GM21786 (cell line): ENCODE measurements around the gene LYPD5.
"Not testable (repeated sequence)": the region's sequence is repeated elsewhere in the genome, so short reads cannot be mapped to it uniquely, and the experiment has no call there.

Source experiments
- ATAC-seq: cut with Tn5 transposase; IDR thresholded peaks from one replicate; pipeline ENCODE4 v1.9.1; 2021; ENCODE audit not compliant: unreplicated experiment

The LYPD5 gene

GRCh38 chr19:43779147-43779819 is 23.0 kb downstream of the LYPD5 start:
- ATAC-seq, result no peak

DNA sequence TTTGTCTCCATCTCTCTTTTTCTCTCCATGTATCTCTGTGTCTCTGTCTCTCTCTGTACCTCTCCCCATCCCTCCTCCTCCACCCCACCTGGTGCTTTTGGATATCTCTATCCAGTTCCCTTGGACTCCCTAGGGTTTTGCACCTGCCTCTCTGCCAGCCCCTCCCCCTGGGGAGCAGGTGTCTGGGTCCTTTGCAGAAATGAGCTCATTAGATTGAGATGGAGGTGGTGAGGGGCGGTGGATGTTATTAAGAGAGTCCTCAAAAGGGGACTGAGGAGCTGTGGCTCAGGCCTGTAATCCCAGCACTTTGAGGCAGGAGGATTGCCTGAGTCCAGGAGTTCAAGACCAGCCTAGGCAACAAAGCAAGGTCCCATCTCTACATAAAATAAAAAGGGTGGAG is 23.6 kb downstream of the LYPD5 start:
- ATAC-seq, result no peak

DNA sequence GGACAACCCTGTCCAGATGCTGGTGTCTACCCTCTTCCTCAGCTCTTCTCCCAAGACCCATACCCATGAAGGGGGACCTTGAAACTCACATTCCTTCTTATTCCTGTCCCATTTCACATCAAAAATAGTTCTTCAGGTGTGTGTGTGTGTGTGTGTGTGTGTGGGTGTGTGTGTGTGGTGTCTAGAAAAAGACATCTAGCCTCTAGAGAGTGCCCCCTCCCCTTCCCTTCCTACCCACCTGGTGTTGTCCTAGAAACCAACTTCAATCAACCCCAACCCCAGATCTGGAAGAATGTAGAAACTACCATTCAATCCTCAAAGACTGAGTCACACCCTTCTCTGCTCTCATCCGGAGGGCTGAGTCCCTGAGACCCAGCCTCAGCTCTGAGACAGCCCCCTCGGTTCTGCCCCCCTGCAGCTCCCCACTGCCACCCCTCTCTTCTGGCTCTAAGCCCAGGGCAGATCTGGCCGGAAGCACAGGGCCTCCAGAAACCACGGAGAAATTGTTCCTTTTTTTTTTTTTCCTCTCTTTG is 25.0 kb downstream of the LYPD5 start:
- no peak for ATAC-seq

GRCh38 chr19:43776286-43776685 is 26.0 kb downstream of the LYPD5 start:
- no peak for ATAC-seq

GRCh38 chr19:43775299-43775890 is 26.9 kb downstream of the LYPD5 start:
- ATAC-seq, result no peak

DNA sequence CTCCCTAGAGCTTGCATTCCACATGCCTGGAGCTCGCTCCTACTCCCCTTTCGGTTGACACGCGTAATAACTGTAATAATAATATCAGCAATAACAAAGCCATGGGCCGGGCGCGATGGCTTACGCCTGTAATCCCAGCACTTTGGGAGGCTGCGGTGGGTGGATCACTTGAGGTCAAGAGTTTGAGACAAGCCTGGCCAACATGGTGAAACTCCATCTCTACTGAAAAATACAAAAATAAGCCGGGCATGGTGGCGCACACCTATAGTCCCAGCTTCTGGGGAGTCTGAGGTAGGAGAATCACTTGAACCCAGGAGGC is 27.3 kb downstream of the LYPD5 start:
- not testable (repeated sequence) for ATAC-seq

GRCh38 chr19:43774103-43774939 is 27.9 kb downstream of the LYPD5 start:
- ATAC-seq, result no peak

- no peak for ATAC-seq
Observed at GRCh38 chr19:43773725-43774102, 28.5 kb downstream of the LYPD5 start.

DNA sequence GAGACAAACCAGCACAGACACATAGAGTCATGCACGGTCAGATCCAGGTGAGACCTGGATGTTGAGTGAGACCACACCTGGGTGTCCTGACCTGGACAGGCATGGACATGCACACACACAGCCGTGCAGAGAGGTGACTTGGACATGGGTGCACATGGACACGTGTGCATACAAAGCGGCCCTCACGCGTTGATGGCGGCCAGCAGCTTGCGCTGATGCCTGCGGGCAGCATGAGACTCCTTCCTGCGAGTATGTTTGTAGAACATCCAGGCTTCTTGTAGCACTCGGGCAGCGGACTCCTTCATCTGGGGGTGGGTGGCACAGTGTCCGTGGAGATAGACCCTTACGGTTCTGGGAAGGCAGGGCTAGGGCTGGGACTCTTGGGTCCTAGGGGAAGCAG is 33.0 kb downstream of the LYPD5 start:
- ATAC-seq, result no peak

DNA sequence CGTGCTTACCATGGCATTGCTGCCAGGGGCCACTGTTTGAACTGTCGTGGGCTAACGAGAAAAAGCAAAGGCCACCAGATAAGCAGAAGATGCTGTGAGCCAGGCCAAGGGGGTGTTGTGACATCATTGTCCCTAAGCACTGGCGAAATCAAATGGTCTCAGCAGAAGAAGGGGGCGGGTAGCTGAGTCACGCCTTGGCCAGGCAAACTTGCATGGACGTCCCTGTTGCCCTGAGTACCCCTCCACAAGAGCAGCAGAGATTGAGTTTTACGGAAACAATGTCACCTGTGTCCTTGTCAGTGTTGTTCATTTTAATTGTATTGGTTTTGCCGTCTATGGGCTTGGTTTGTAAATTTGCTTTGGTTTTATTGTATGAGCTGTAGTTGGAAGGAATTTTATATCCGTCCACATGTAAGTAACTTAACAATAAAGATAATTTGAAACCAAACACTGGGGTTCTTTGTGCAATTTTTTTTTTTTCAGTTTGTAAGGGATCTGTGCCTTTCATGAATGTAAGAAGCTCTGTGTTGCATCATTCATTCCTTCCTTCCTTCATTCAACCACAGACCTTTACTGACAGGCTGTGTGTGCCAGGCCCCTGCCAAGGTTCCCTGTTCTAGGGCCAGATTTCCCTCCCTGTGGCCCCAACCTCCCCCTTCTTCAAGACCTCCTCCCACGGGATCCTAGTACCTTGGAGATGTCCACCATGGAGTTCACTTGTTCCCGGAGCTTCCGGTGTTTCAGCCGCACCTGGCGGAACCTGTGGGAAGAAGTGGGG is 33.8 kb downstream of the LYPD5 start:
- no peak for ATAC-seq

GRCh38 chr19:43767818-43768217 is 34.4 kb downstream of the LYPD5 start:
- ATAC-seq, result no peak

DNA sequence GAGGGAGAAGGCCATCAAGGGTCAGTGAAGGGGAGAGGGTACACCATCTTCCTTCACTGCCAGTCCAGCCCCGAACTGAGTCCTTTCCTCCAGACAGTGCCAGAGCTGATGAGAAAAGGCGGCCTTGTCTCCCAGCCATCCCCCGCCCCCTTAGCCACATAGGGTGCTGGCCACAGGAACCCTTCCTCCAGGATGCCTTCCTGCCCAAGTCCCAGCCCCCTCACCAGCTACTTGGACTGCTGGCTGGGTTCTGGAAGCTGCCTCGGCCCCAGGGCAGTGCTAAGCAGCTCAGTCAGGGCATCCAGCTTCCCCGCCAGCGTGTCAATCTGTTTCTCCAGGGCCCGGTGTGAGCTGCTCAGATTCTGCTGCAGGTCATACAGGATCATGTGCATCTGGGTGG is 34.9 kb downstream of the LYPD5 start:
- no peak for ATAC-seq

- ATAC-seq, result no peak
Observed at GRCh38 chr19:43766755-43767043, 35.5 kb downstream of the LYPD5 start.

DNA sequence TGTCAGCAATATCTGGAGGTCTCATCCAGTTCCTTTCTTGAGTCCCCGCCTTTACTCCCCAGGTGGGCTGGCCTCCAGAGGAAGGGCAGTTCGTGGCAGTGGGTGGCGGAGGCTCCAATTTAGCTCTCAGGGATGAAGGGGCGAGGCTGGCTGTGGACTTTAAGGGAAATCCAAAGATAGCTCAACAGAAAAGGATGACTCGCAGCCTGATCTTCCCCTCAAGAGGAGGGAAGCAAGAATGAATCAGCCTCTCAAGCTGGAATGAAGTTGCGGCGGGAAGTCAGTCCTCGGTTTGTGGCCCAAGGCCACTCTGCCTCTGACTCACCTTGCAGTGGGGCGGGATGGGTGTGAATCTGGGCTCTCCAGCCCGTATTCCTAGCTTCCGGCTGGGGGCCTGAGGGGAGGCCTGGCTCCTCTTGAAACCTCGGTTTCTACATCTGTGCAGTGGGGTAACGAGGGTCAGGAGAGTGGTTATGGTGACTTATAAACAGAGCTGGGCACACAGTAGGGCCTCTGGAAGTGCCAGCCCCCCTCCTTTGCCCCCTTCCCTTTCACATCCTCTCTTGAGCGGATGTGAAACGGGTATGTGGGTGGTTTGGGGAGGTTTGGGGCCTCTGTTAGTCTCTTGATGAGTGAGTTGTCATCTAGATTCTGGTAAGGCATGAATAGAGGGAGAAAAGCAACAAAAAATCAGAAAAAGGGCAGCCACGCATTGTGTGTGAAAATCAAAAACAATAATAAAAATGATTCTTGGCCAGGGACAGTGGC is 37.0 kb downstream of the LYPD5 start:
- peak; percentile 64 for ATAC-seq

DNA sequence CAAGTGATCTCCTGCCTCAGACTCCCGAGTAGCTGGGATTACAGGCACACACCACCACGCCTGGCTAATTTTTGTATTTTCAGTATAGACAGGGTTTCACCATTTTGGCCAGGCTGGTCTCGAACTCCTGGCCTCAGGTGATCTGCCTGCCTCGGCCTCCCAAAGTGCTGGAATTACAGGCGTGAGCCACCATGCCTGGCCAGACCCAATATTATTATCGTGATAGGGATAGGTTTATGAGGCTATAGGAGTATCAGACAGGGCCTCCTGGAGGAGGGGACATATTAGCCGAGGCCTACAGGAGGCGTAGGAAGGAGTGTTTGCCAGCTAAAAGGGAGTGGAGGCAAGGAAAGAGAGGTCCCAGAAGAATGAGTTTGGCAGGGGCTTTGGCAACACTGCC is 37.6 kb downstream of the LYPD5 start:
- not testable (repeated sequence) for ATAC-seq

DNA sequence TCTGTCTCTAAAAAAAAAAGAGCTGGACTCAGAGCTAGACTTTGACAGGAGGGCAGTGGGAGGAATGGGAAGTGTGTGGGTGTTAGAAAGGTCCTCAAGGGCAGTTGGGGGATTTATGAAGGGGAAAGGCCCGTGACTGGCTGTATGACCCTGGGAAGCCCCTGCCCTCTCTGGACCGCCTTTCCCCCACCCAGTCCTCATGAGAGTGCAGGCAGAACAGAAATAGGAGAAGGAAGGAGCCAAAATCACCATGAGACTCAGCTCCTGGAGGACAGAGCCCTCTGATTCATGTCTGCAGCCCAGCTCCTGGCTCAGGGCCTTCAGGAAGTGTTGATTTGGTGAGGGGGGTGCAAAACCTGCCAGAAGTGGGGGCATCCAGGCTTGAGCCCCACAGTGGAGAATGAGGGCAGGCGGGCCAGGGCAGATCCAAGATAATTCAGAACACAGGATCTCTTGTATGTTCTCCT is 38.7 kb downstream of the LYPD5 start:
- ATAC-seq, result no peak

GRCh38 chr19:43762814-43763213 is 39.4 kb downstream of the LYPD5 start:
- ATAC-seq, result no peak

DNA sequence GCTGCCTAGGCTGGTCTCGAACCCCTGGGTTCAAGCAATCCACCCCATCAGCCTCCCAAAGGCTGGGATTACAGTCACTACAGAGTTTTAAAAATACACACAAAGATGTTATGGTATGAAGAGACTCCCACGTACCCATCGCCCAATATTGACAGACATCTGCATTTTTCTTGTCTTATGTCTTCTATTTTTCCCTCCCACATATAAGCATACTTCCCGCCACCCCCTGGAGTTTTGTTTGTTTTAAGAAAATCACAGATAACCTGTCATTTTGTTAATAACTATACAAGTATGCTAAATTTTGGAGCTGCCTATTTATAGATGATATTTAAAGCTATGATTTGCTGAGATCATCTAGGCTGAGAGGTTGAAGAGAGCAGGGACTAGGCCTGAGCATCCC is 41.3 kb downstream of the LYPD5 start:
- ATAC-seq, result no peak

- no peak for ATAC-seq
Observed at GRCh38 chr19:43759515-43759914, 42.7 kb downstream of the LYPD5 start.

- no peak for ATAC-seq
Observed at GRCh38 chr19:43755256-43755801, 46.9 kb downstream of the LYPD5 start.
